HL-60 (cell line): ENCODE results near the gene CCDC142.

Source experiments
- CTCF ChIP-seq: IDR thresholded peaks from one replicate; pipeline ENCODE4 v1.5.1; 2011; ENCODE audit warnings: low read length, control low read depth, inconsistent platforms; ENCODE audit not compliant: insufficient read depth
- GABPA ChIP-seq: IDR thresholded peaks from 2 replicates; pipeline ENCODE4 v1.6.1; 2012; ENCODE audit warnings: low read depth
- POLR2AphosphoS5 ChIP-seq: IDR thresholded peaks from 2 replicates; pipeline ENCODE4 v1.6.1; 2012; ENCODE audit warnings: low read depth
- REST ChIP-seq: IDR thresholded peaks from 2 replicates; pipeline ENCODE4 v1.6.1; 2012; ENCODE audit warnings: low read depth; ENCODE audit not compliant: insufficient replicate concordance

- TF ChIP-seq CTCF: no peak
- no peak for TF ChIP-seq POLR2AphosphoS5
- no peak for TF ChIP-seq REST
- no peak for TF ChIP-seq GABPA
Measured at GRCh38 chr2:74513605-74514367, 31.0 kb upstream of the CCDC142 start.
